PFSK-1 (cell line): Measurements from ENCODE around the gene STXBP2.

Experiments
- FOXP2 ChIP-seq: optimal IDR thresholded peaks from 2 replicates; pipeline ENCODE3; 2011; ENCODE audit warnings: borderline replicate concordance, control low read depth, inconsistent platforms; ENCODE audit not compliant: insufficient read depth; ENCODE audit errors: extremely low read length, extremely low read depth
- POLR2AphosphoS5 ChIP-seq: IDR thresholded peaks from 2 replicates; pipeline ENCODE4 v1.6.1; 2012; ENCODE audit warnings: low read depth, mild to moderate bottlenecking, control low read depth, low read length, moderate library complexity
- SIN3A ChIP-seq: IDR thresholded peaks from 2 replicates; pipeline ENCODE4 v1.6.1; 2012; ENCODE audit warnings: mild to moderate bottlenecking, low read length, moderate library complexity, borderline replicate concordance; ENCODE audit not compliant: insufficient read depth
- TAF1 ChIP-seq: IDR thresholded peaks from 2 replicates; pipeline ENCODE4 v1.6.1; 2012; ENCODE audit warnings: low read length, control low read depth, borderline replicate concordance; ENCODE audit not compliant: insufficient read depth
- TF ChIP-seq, protein P1 (sequence below), 2 experiments: IDR thresholded peaks; 2 replicates each; pipeline versions ENCODE4 v1.6.1 to v1.8.0; 2011 to 2012; ENCODE audit warnings: low read depth in 2 of 2, low read length in 2 of 2, control low read depth in 1 of 2, inconsistent platforms in 1 of 2, mild to moderate bottlenecking in 1 of 2, moderate library complexity in 1 of 2; ENCODE audit not compliant: insufficient read depth in 1 of 2

DNA sequence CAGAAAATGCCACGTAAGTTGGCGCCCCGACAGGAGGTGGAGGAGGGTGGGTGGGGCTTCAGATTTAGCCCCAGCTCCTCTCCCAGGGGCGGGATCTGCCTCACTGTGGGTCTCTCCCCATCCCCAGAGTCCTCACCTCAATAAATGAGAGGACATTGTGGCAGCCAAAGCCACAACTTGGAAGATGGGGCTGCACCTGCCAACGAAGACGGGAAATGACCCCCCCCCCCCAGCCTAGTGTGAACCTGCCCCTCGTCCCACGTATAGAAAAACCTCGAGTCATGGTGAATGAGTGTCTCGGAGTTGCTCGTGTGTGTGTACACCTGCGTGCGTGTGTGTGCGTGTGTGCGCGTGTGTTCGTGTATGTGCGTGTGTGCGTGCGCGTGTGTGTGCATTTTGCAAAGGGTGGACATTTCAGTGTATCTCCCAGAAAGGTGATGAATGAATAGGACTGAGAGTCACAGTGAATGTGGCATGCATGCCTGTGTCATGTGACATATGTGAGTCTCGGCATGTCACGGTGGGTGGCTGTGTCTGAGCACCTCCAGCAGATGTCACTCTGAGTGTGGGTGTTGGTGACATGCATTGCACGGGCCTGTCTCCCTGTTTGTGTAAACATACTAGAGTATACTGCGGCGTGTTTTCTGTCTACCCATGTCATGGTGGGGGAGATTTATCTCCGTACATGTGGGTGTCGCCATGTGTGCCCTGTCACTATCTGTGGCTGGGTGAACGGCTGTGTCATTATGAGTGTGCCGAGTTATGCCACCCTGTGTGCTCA is 42.3 kb downstream of the STXBP2 start:
- no peak for TF ChIP-seq POLR2AphosphoS5
- TF ChIP-seq SIN3A: no peak
- TF ChIP-seq, protein P1, sequence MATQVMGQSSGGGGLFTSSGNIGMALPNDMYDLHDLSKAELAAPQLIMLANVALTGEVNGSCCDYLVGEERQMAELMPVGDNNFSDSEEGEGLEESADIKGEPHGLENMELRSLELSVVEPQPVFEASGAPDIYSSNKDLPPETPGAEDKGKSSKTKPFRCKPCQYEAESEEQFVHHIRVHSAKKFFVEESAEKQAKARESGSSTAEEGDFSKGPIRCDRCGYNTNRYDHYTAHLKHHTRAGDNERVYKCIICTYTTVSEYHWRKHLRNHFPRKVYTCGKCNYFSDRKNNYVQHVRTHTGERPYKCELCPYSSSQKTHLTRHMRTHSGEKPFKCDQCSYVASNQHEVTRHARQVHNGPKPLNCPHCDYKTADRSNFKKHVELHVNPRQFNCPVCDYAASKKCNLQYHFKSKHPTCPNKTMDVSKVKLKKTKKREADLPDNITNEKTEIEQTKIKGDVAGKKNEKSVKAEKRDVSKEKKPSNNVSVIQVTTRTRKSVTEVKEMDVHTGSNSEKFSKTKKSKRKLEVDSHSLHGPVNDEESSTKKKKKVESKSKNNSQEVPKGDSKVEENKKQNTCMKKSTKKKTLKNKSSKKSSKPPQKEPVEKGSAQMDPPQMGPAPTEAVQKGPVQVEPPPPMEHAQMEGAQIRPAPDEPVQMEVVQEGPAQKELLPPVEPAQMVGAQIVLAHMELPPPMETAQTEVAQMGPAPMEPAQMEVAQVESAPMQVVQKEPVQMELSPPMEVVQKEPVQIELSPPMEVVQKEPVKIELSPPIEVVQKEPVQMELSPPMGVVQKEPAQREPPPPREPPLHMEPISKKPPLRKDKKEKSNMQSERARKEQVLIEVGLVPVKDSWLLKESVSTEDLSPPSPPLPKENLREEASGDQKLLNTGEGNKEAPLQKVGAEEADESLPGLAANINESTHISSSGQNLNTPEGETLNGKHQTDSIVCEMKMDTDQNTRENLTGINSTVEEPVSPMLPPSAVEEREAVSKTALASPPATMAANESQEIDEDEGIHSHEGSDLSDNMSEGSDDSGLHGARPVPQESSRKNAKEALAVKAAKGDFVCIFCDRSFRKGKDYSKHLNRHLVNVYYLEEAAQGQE (IDR thresholded peaks at IDR 0.05; ENCODE audit: insufficient read depth in 1 of 2, low read depth in 2 of 2, low read length in 2 of 2): no peak
- TF ChIP-seq FOXP2: no peak
- no peak for TF ChIP-seq TAF1
